HG02623 (cell line): Measurements from ENCODE around the gene IZUMO3.
"Not testable (repeated sequence)": the region's sequence is repeated elsewhere in the genome, so short reads cannot be mapped to it uniquely, and the experiment has no call there.

Experiments used
- ATAC-seq: cut with Tn5 transposase; IDR thresholded peaks from one replicate; pipeline ENCODE4 v1.9.1; 2021; ENCODE audit warnings: moderate library complexity; ENCODE audit not compliant: unreplicated experiment

IZUMO3 gene

GRCh38 chr9:24545847-24546522, at the start of gene IZUMO3:
Gene IZUMO3 (minus strand): TSS chr9:24545897. CDS start chr9:24545649, 248 bp downstream.
- ATAC-seq, result no peak

- no peak for ATAC-seq
These were observed 48.6 kb upstream of the IZUMO3 start for GRCh38 chr9:24594234-24594850.

DNA sequence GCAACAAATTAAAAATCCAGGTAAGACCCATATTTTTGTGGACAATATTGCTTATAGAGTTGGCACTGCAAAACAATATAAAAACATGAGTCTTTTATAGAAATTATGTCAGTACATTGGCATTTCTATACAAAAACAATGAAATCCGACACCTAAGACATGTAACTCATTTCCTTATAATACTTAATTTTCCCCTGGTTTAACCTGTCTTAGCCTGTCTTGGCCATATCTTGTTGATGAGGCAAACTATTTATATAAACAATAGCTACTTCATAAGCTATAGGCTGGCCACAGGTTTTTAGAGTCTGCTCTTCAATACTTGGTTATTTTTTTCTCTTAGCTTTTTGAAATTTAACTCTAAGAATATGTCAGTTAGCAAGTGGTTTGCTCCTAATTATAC, 44.7 kb upstream of the IZUMO3 start:
- no peak for ATAC-seq

DNA sequence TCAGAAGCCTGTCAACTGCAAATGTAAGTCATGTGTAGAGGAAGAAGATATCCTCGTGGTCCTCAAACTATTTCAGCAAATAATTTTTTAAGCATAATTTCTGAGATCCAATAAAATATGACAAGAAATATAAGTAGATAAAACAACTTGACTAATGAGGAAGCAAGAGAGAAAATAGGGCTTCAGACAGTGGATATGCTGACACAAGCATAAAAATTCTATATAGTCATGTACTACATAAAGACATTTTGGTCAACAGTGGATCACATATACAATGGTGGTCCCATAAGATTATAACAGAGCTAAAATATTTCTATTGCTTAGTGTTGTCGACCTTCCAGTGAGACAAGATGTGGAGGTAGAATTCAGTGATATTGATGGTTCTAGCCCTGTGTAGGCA, 42.2 kb upstream of the IZUMO3 start:
- ATAC-seq, result no peak

DNA sequence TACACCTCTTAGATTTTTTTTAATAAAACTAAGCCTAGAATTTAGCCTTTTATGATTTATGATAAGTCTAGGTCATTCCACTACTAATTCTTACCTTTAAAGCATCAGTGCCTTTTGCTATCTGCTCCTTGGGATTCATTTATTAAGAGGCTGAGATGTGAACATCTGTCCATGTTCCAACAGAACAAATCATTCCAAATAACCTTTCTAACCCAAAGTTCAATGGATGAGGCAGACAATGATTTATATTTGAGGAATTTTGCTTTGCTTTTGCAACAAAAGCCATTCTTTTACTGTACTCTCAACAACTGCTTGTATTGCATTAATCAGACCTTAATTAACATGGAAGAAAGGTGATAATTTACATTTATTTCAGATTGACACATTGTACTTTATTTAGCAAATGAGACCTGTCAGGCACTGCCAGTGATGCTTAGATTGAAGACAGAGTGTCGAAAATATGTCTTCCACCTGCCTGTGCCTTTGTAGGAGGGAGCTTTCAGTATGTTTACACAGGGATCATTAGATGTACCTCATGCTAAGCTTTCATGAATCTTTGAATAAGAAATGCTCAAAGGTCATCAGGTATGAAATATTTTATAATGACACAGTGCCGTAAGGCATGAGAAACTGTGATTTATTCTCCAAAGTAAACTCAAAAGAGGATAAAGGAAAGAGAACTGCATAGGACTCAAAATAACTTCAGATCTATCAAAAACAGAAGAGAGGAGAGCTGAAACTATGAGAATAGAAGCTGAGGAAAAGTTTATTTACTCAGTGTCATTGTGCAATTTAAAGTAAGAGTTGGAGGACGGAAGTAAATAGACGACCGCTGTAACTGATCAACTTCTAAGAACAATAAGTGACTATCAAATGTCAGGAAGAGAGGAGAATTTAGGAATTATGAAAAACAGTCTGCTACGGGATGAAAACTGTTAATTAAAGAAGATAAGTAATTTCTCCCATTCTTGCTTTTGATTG, 36.7 kb upstream of the IZUMO3 start:
- ATAC-seq, result no peak

DNA sequence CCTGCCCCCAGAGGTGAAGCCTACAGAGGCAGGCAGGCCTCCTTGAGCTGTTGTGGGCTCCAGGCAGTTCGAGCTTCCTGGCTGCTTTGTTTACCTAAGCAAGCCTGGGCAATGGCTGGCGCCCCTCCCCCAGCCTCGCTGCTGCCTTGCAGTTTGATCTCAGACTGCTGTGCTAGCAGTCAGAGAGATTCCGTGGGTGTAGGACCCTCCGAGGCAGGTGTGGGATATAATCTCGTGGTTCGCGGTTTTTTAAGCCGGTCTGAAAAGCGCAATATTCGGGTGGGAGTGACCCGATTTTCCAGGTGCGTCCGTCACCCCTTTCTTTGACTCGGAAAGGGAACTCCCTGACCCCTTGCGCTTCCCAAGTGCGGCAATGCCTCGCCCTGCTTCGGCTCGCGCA, 34.3 kb upstream of the IZUMO3 start:
- ATAC-seq, result not testable (repeated sequence)

DNA sequence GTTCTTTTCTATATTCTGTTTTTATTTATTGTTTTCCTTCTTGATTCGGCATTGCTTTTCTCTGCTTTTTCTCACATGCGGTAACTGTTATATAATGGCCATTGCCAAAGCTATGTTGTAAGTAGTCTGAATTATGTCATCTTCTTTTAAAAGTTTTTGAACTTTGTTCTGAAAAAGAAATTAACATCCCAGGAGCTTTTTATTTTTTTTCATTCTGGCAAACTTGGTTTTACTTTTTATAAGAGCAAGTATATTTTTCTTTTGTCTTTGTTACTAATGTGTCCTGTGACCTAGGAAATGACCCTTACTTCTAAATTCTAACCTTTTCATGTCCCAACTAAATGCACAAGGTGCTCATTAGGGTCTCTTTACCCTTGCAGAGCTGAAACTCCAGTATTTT, 26.7 kb upstream of the IZUMO3 start:
- no peak for ATAC-seq

- ATAC-seq, result no peak
These were observed 16.3 kb upstream of the IZUMO3 start for GRCh38 chr9:24561957-24562356.

GRCh38 chr9:24553183-24553552, 7.5 kb upstream of the IZUMO3 start:
- ATAC-seq, result no peak

DNA sequence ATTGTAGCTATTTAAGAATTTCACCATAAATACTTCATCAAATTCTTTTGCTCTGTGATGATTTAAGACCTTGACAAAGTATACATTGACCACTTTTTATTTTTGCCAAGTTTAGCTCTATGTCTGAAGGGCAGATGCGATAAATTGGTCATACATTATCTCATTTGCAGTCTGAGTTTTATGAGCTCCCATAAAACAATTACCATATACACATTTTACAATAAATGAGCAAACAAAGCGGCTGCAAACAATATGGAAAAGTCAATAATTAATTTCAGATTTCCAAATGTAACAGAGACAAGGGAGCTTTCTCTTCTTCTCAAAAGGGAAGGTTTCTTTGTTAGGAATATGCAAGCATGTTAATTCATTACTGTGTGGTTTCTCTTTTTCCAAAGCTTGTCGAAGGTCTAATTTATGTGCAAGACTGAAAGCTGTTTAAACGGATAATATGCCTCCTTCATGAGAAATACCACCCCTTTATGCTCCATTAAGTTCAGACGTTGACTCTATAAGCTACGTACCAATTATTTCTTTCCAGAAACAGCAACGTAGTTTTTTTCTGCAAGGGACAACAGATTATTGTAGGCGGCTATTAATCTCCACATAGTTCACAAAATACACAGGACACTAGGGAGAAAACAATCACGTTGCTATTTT, 7.0 kb upstream of the IZUMO3 start:
- no peak for ATAC-seq

DNA sequence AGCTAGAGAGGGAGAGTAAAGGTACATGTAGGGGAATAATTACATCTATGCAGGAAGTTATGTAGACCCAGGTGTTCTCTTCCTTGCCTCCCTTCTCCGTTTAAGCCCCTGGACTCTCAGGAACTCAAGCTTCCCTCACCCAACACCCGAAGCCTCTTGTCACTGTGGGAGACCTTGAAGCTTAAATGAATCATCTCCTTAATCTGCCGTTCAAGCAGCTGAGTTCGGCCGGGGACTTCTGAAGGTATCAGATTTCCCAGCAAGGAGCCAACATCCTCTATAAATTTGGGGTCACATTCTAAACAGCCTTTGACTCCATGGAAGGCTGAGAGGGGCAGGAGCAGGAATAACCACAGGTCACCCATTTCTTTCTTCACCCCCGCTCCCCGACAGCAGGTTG, 412 bp downstream of the IZUMO3 start:
- ATAC-seq, result no peak

- ATAC-seq, result no peak
These were observed 27.2 kb downstream of the IZUMO3 start for GRCh38 chr9:24518545-24518944.

DNA sequence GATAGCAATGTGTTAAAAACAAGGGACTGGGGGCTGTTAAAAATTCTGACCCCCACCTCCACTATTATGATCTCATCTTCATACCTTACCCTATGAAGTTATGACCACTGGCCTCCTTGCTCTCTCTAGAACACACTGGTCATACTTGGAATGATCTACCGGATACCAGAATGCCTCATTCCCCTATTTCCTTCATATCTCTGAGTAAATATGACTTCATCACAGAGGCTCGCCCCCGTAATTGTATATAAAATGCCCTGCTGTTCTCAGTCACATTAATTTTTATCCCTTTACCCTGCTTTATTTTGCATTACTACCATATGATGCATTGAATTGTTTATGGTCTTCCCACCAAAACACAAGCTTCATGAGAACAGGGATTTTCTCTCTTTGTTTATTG, 29.2 kb downstream of the IZUMO3 start:
- ATAC-seq, result no peak

DNA sequence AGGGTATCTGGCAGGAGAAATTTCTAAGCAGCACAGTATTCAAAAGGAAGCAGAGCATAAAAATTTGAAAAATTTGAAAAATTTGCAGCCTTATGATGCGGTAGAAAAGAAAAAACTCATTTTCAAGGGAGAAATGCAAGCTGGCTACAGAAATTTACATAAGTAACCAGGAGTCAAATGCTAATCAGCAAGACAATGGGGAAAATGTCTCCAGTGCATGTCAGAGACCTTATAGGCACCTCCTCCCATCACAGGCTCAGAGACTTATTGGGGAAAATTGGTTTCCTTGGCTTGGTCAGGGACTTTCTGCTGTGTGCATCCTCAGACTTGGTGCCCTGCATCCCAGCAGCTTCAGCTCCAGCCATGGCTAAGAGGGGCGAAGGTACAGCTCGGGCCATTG, 35.8 kb downstream of the IZUMO3 start:
- ATAC-seq, result no peak

GRCh38 chr9:24504521-24504920, 41.2 kb downstream of the IZUMO3 start:
- no peak for ATAC-seq

DNA sequence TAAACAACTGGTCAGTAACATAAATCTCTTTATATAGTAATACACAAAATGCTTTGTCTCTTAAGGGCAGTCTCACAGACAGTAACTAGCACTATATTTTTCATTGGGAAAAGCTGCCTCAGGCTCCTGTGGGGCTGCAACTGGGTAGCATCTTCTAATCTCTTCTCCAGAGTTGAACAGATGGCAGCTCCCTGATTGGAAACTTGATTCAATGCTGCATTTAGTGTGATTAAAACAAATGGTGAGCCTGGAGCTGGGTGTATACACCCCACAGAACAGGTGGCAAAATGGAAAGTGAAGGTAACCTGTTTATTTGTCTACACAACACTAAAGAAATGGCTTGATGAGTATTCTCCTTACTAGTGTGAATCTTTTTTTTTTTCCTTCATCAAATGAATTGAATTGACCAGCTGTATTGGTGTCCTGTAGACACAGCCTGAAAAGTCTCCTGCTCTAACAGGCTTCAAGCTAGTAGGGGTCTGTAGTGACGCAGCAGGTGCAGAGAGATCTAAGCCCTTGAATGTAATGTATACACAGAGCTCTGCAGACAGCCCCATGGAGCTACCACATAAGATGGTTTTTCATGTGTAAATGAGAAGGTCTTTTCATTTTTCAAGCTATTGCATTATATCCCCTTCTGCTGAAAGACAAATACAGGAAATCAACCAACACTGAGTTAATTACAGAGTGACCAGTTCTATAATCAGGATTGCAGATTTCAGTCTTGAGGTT, 43.3 kb downstream of the IZUMO3 start:
- ATAC-seq, result no peak

- no peak for ATAC-seq
These were observed 44.9 kb downstream of the IZUMO3 start for GRCh38 chr9:24500761-24501160.

DNA sequence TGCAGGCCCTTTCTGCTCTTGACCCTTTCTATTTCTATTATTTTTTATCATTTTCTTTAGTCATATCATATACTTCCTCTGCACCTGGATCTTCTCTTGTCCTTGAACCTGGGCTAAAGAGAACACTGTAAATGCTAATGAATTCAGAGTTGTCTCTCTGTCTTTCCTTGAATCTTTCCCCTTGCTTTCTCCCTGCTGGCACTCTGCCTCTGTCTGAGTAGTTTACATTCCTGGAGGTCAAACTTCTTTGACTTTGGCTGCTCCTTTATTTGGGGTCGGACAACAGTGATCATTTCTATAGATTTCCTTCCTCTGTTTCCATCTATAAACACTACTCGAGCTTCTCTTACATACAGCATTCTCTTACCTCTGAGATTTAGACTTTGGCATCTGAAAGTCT, 47.1 kb downstream of the IZUMO3 start:
- no peak for ATAC-seq

GRCh38 chr9:24497671-24498070, 48.0 kb downstream of the IZUMO3 start:
- ATAC-seq, result no peak
